Transverse colon (tissue), 4 donors: ENCODE measurements around the gene SLIT3.

ENCODE experiments used
- POLR2AphosphoS5 ChIP-seq, 3 donors: sonication (generic); formaldehyde crosslinking; IDR thresholded peaks; one replicate each; pipeline ENCODE4 v1.6.1; 2016; ENCODE audit warnings: antibody characterized with exemption in 3 of 3
- TF ChIP-seq, protein P1 (sequence below), 5 experiments: fragments of 200-600 bp in 3 of 5; fragments of 450-650 bp in 2 of 5; sonication (generic) in 3 of 5; IDR thresholded peaks; 1 replicate in 2 of 5; 2 replicates in 3 of 5; pipeline ENCODE4 v1.5.1; 2016 to 2017; ENCODE audit warnings: antibody characterized with exemption in 5 of 5, inconsistent platforms in 3 of 5, mild to moderate bottlenecking in 2 of 5, moderate library complexity in 1 of 5

GRCh38 chr5:169142264-169142970 is 158.5 kb downstream of the SLIT3 start:
- TF ChIP-seq, protein P1, sequence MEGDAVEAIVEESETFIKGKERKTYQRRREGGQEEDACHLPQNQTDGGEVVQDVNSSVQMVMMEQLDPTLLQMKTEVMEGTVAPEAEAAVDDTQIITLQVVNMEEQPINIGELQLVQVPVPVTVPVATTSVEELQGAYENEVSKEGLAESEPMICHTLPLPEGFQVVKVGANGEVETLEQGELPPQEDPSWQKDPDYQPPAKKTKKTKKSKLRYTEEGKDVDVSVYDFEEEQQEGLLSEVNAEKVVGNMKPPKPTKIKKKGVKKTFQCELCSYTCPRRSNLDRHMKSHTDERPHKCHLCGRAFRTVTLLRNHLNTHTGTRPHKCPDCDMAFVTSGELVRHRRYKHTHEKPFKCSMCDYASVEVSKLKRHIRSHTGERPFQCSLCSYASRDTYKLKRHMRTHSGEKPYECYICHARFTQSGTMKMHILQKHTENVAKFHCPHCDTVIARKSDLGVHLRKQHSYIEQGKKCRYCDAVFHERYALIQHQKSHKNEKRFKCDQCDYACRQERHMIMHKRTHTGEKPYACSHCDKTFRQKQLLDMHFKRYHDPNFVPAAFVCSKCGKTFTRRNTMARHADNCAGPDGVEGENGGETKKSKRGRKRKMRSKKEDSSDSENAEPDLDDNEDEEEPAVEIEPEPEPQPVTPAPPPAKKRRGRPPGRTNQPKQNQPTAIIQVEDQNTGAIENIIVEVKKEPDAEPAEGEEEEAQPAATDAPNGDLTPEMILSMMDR (IDR thresholded peaks at IDR 0.05): no peak
- peak in 1 of 3 donors; percentile 46 for TF ChIP-seq POLR2AphosphoS5 (IDR thresholded peaks at IDR 0.05)
